ENCODE measurements around the gene GAGE12F. TPM values are rescaled to one million over a fixed set of nuclear protein-coding genes. Genes with fewer than 3 reads are reported as not detected.
"Not testable (repeated sequence)": the region's sequence is repeated elsewhere in the genome, so short reads cannot be mapped to it uniquely, and the experiment has no call there.

Gene GAGE12F
- total RNA-seq, 1 experiment from 2014 or later = not detected

- not testable (repeated sequence) for H3K79me2 ChIP-seq (ENCODE audit: low read depth); BruUV-seq (replicated peaks); H3K27ac ChIP-seq
Observed at GRCh38 chrX:49579649-49580048, 19.0 kb downstream of the GAGE12F start, which contains the start of gene GAGE12H. GAGE12H (plus strand) TSS chrX:49579949; CDS start chrX:49581104, 1,155 bp downstream.

GRCh38 chrX:49589196-49589595 is 28.6 kb downstream of the GAGE12F start, which contains the start of gene GAGE2A:
GAGE2A (plus strand) TSS chrX:49589496; CDS start chrX:49590651, 1,155 bp downstream.
- BruUV-seq (replicated peaks); H3K4me1 ChIP-seq (replicated peaks; ENCODE audit: insufficient read depth); H3K79me2 ChIP-seq (ENCODE audit: low read depth); H3K27ac ChIP-seq; H3K36me3 ChIP-seq (ENCODE audit: low read depth); intact Hi-C loops (cut with micrococcal nuclease; ENCODE audit: unreplicated experiment); H3K9me2 ChIP-seq (ENCODE audit: insufficient read depth); H4K20me1 ChIP-seq (ENCODE audit: insufficient read depth); H3K4me3 ChIP-seq; H3K27me3 ChIP-seq (ENCODE audit: insufficient read depth, low read depth); POLR2A ChIA-PET (ENCODE audit: unreplicated experiment); H3K4me2 ChIP-seq; H2AFZ ChIP-seq; DNase-seq; H3K9me3 ChIP-seq (ENCODE audit: insufficient read depth, low read depth); CTCF ChIA-PET; H3F3A ChIP-seq (ENCODE audit: insufficient read depth, low read depth): not testable (repeated sequence)

More at GRCh38 chrX:49579649-49580048, 19.0 kb downstream of the GAGE12F start, which contains the start of gene GAGE12H:
- H4K20me1 ChIP-seq (ENCODE audit: insufficient read depth); H2AFZ ChIP-seq; H3K27me3 ChIP-seq (ENCODE audit: insufficient read depth, low read depth); H3K9me3 ChIP-seq (ENCODE audit: insufficient read depth, low read depth); intact Hi-C loops (cut with micrococcal nuclease; ENCODE audit: unreplicated experiment); DNase-seq; CTCF ChIA-PET; POLR2A ChIA-PET (ENCODE audit: unreplicated experiment); H3F3A ChIP-seq (ENCODE audit: insufficient read depth, low read depth); H3K4me3 ChIP-seq; H3K4me1 ChIP-seq (replicated peaks; ENCODE audit: insufficient read depth); H3K9me2 ChIP-seq (ENCODE audit: insufficient read depth); H3K36me3 ChIP-seq (ENCODE audit: low read depth); H3K4me2 ChIP-seq: not testable (repeated sequence)

- H3K27me3 ChIP-seq (ENCODE audit: insufficient read depth, low read depth); H3K79me2 ChIP-seq (ENCODE audit: low read depth); H3K9me3 ChIP-seq (ENCODE audit: insufficient read depth, low read depth); H3K27ac ChIP-seq; H4K20me1 ChIP-seq (ENCODE audit: insufficient read depth); POLR2A ChIA-PET (ENCODE audit: unreplicated experiment); BruUV-seq (replicated peaks); intact Hi-C loops (cut with micrococcal nuclease; ENCODE audit: unreplicated experiment); H3K4me1 ChIP-seq (replicated peaks; ENCODE audit: insufficient read depth); H3K9me2 ChIP-seq (ENCODE audit: insufficient read depth); H3K4me2 ChIP-seq; H3K4me3 ChIP-seq; CTCF ChIA-PET; H3F3A ChIP-seq (ENCODE audit: insufficient read depth, low read depth); H3K36me3 ChIP-seq (ENCODE audit: low read depth); H2AFZ ChIP-seq; DNase-seq: not testable (repeated sequence)
Observed at GRCh38 chrX:49589769-49590478, 29.3 kb downstream of the GAGE12F start.

- H2AFZ ChIP-seq; H3K79me2 ChIP-seq (ENCODE audit: low read depth); H3K9me3 ChIP-seq (ENCODE audit: insufficient read depth, low read depth); POLR2A ChIA-PET (ENCODE audit: unreplicated experiment); BruUV-seq (replicated peaks); CTCF ChIA-PET; DNase-seq; H3K36me3 ChIP-seq (ENCODE audit: low read depth); H3K27me3 ChIP-seq (ENCODE audit: insufficient read depth, low read depth); H3F3A ChIP-seq (ENCODE audit: insufficient read depth, low read depth); H3K4me1 ChIP-seq (replicated peaks; ENCODE audit: insufficient read depth); H3K4me3 ChIP-seq; H3K9me2 ChIP-seq (ENCODE audit: insufficient read depth); intact Hi-C loops (cut with micrococcal nuclease; ENCODE audit: unreplicated experiment); H3K27ac ChIP-seq; H4K20me1 ChIP-seq (ENCODE audit: insufficient read depth); H3K4me2 ChIP-seq: not testable (repeated sequence)
Observed at GRCh38 chrX:49590488-49590887, 29.8 kb downstream of the GAGE12F start.

GRCh38 chrX:49598720-49599119 is 38.1 kb downstream of the GAGE12F start, which contains the start of gene GAGE1:
GAGE1 (plus strand) TSS chrX:49599020; CDS start chrX:49600175, 1,155 bp downstream.
- intact Hi-C loops (cut with micrococcal nuclease; ENCODE audit: unreplicated experiment); H3K4me2 ChIP-seq; H3K79me2 ChIP-seq (ENCODE audit: low read depth); BruUV-seq (replicated peaks); POLR2A ChIA-PET (ENCODE audit: unreplicated experiment); H3K4me1 ChIP-seq (replicated peaks; ENCODE audit: insufficient read depth); H3K9me2 ChIP-seq (ENCODE audit: insufficient read depth); H3F3A ChIP-seq (ENCODE audit: insufficient read depth, low read depth); H3K36me3 ChIP-seq (ENCODE audit: low read depth); DNase-seq; H3K9me3 ChIP-seq (ENCODE audit: insufficient read depth, low read depth); H3K27me3 ChIP-seq (ENCODE audit: insufficient read depth, low read depth); CTCF ChIA-PET; H2AFZ ChIP-seq; H3K27ac ChIP-seq; H4K20me1 ChIP-seq (ENCODE audit: insufficient read depth); H3K4me3 ChIP-seq: not testable (repeated sequence)

All from PC-9 (cell line).